ENCODE results near the gene FGF8.

DNA sequence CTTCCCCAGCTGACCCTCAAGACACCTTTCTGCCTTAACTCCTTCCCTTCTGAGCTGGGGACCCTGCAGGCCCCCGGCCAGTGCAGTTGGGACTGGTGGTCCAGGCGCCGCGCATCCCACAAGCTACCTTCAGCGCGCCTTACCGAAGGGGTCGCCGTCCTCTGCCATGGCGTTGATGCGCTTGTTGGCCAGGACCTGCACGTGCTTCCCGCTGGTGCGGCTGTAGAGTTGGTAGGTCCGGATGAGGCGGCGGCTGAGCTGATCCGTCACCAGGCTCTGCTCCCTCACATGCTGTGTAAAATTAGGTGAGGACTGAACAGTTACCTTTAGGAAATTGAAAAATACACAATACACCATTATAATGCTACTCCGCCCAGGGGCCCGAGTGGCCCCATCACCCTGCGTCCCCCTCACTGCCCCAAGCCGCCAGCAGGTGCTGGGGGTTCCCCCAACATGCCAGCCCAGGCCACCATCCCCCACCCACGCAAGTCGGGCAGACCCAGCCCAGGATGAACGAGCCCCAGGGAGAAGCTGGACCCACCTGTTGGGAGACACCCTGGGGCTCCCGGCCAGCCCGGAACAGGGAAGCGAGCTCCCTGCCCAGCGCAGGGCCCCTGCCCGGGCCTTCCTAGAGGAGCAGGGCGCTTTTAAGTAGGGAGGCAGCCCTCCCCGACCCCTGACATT, 1.2 kb downstream of the FGF8 start:
- TF ChIP-seq, protein P1, sequence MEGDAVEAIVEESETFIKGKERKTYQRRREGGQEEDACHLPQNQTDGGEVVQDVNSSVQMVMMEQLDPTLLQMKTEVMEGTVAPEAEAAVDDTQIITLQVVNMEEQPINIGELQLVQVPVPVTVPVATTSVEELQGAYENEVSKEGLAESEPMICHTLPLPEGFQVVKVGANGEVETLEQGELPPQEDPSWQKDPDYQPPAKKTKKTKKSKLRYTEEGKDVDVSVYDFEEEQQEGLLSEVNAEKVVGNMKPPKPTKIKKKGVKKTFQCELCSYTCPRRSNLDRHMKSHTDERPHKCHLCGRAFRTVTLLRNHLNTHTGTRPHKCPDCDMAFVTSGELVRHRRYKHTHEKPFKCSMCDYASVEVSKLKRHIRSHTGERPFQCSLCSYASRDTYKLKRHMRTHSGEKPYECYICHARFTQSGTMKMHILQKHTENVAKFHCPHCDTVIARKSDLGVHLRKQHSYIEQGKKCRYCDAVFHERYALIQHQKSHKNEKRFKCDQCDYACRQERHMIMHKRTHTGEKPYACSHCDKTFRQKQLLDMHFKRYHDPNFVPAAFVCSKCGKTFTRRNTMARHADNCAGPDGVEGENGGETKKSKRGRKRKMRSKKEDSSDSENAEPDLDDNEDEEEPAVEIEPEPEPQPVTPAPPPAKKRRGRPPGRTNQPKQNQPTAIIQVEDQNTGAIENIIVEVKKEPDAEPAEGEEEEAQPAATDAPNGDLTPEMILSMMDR (conservative IDR thresholded peaks at IDR 0.05): no peak
- TF ChIP-seq EZH2 (IDR thresholded peaks at IDR 0.05; ENCODE audit: low read depth): no peak
